Effector memory CD4-positive, alpha-beta T cell (primary cell): ENCODE measurements around the gene HYAL1.

ENCODE experiments used
- DNase-seq, 3 donors: peaks; one replicate each; pipeline ENCODE4 v3.0.0-alpha.2; 2020
- H3K27ac ChIP-seq: 2 replicates; pipeline ENCODE4 v1.7.0; 2013; ENCODE audit warnings: mild to moderate bottlenecking, low read length, moderate library complexity; ENCODE audit not compliant: insufficient read depth, poor library complexity, severe bottlenecking
- H3K27me3 ChIP-seq: replicated peaks from 2 replicates; pipeline ENCODE4 v1.7.0; 2013; ENCODE audit warnings: mild to moderate bottlenecking, low read length; ENCODE audit not compliant: insufficient read depth, control insufficient read depth, poor library complexity, severe bottlenecking
- H3K36me3 ChIP-seq: 2 replicates; pipeline ENCODE4 v1.7.0; 2013; ENCODE audit warnings: mild to moderate bottlenecking, low read length, moderate library complexity; ENCODE audit not compliant: control insufficient read depth, insufficient read depth
- H3K4me1 ChIP-seq: 2 replicates; pipeline ENCODE4 v1.7.0; 2013; ENCODE audit warnings: low read length, mild to moderate bottlenecking; ENCODE audit not compliant: control insufficient read depth, insufficient read depth, poor library complexity, severe bottlenecking
- H3K4me3 ChIP-seq: 2 replicates; pipeline ENCODE4 v1.7.0; 2013; ENCODE audit warnings: low read length, low read depth, mild to moderate bottlenecking; ENCODE audit not compliant: insufficient read depth, poor library complexity, severe bottlenecking
- H3K9me3 ChIP-seq: 2 replicates; pipeline ENCODE4 v1.7.0; 2013; ENCODE audit warnings: mild to moderate bottlenecking, low read length, moderate library complexity; ENCODE audit not compliant: control insufficient read depth

HYAL1 gene

DNA sequence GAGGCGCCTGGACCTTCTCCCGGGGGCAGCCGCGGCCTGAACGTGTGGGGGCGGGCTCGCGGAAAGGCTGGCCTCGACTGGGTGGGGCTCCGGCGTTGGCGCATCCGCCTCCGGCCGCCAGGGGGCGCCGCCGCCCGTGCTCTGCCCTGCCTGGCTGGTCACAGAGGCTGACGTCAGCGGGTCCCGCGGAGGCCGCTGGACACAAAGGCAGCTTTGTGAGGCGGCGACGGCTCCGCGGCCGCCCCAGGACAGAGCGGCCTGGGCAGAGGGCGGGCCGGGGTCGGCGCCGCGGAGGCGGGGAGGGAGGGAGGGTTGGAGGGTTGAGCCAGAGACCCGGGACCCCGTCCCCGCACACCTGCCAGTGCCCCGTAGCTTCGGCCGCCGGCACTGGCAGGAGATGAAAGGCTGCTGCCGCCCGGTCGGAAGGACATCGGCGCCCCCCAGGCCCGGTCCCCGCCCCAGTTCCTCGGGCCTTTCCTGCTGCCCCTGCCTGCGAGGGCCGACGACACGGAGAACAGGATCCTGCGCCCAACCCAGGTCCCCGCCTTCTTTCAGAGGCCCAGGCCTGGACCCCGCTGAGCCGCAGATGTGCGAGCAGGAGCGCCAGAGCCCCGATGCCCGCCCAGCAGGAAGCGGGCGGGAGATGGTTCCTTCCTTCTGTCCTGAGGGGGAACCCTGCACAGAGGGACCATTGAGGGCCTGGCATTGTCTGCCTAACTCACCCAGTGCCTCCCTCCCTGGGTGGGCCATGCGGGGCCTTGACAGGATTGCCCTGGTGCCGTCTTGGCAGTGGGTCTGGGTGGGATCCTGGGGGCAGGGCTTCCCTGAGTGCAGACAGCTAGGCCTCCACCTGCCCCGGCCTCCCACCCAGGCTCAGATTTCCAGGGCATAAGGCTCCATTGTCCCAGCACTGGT lies 43.1 kb downstream of the HYAL1 start:
- Histone ChIP-seq H3K36me3 (peaks cover 33% of the 10 kb centered on the region), H3K27me3 (no peaks in the 10 kb centered on the region)
- DNase-seq = peak; percentile 70 to 80 (median 72)

GRCh38 chr3:50259432-50260026 lies 43.8 kb downstream of the HYAL1 start:
- Histone ChIP-seq H3K36me3 (peaks cover 41% of the 10 kb centered on the region), H3K9me3 (no peaks in the 10 kb centered on the region), H3K4me1 (peaks cover 7% of the 10 kb centered on the region), H3K27me3 (no peaks in the 10 kb centered on the region), H3K27ac (peak overlapping the region; percentile 57), H3K4me3 (peak overlapping the region; percentile 54)
- no peak for DNase-seq

More for the DNA sequence above, 43.1 kb downstream of the HYAL1 start:
- Histone ChIP-seq H3K27ac (peak overlapping the region; percentile 57), H3K4me3 (peak overlapping the region; percentile 54), H3K4me1 (peaks cover 7% of the 10 kb centered on the region), H3K9me3 (no peaks in the 10 kb centered on the region)

DNA sequence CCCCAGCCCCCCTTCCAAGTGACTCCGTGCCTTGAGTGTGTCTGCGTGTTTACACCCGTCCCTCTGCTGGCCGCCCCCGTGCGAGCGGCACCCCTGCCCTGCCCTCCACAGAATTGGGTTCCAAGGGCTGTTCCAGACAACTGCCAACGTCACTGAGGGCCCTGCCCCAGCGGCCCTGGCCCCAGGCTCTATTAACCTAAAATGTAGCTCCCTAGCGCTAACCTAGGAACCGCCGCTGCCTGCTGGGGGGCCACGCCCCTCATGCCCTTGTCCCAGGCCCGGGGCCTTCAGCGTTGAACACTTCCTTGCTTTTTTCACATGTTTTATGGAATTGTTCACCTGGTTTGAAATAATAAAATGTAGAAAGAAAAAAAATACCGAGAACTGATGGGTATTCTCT lies 44.4 kb downstream of the HYAL1 start:
- Histone ChIP-seq H3K4me1 (peaks cover 7% of the 10 kb centered on the region), H3K27ac (no peak overlapping the region), H3K36me3 (peaks cover 46% of the 10 kb centered on the region), H3K9me3 (no peaks in the 10 kb centered on the region), H3K4me3 (no peak overlapping the region), H3K27me3 (no peaks in the 10 kb centered on the region)
- no peak for DNase-seq

GRCh38 chr3:50258029-50258680 lies 45.2 kb downstream of the HYAL1 start:
- no peak overlapping the region for H3K4me3 ChIP-seq
- peaks cover 7% of the 10 kb centered on the region for H3K4me1 ChIP-seq
- DNase-seq = no peak
- no peak overlapping the region for H3K27ac ChIP-seq
- H3K9me3 ChIP-seq = no peaks in the 10 kb centered on the region
- H3K27me3 ChIP-seq = no peaks in the 10 kb centered on the region
- peaks cover 54% of the 10 kb centered on the region for H3K36me3 ChIP-seq

- Histone ChIP-seq H3K9me3 (no peaks in the 10 kb centered on the region), H3K27ac (no peak overlapping the region), H3K4me1 (peaks cover 7% of the 10 kb centered on the region), H3K27me3 (no peaks in the 10 kb centered on the region), H3K36me3 (peaks cover 64% of the 10 kb centered on the region), H3K4me3 (no peak overlapping the region)
- DNase-seq = no peak
Measured at GRCh38 chr3:50256978-50257890, 46.1 kb downstream of the HYAL1 start.

DNA sequence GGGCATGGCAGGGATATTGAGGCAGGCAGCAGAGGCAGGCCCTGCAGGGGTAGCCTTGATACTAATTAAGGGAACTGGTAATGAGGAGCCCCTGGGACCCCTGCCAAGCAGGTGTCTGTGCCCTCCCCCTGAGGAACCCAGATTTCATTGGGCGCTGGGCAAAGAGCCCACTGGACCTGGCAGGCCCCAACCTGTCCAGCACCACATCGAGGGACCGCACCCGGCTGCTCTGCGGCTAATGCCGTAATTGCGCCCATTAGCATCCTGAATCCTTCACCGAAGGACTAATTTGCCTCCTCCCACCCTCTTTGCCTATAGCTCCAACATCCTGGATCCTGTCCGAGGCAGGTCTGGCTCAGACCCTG lies 48.1 kb downstream of the HYAL1 start:
- Histone ChIP-seq H3K9me3 (no peaks in the 10 kb centered on the region), H3K27ac (peak overlapping the region; percentile 2), H3K27me3 (no peaks in the 10 kb centered on the region), H3K4me1 (peaks cover 3% of the 10 kb centered on the region), H3K36me3 (peaks cover 77% of the 10 kb centered on the region), H3K4me3 (no peak overlapping the region)
- no peak for DNase-seq

DNA sequence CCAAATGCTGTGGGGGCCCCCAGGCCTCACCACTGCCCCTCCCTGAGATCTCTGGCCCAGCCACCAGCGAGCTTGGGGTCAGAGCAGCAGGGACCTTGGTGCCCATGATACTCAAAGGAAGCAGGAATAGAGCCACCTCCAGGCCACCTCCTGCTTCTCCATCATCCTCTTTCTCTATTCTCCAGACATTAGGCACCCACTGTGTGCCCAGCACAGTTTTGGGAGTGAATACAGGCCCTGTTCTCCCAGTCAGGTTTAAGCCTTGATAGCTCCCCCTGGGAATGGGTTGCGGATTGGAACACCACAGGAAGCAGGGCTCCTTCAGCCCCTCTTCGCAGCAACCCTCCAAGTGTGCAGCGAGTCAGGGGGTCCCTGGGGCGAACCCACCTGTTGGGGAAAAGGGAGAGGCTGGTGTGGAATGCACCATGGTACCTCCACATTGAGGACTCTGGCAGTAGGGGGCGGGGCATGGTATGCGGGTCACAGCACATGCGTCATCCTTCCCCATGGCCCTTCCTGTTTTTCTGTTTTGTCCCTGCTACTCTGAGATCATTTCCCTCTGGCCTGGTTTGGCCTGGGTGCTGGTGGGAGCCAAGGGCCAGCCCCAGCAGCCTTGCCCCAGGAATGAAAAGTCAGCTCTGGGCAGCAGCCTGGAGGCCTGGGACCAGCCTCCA lies 48.7 kb downstream of the HYAL1 start:
- Histone ChIP-seq H3K36me3 (peaks cover 77% of the 10 kb centered on the region), H3K4me3 (no peak overlapping the region), H3K27me3 (no peaks in the 10 kb centered on the region), H3K4me1 (no peaks in the 10 kb centered on the region), H3K9me3 (no peaks in the 10 kb centered on the region), H3K27ac (peak overlapping the region; percentile 2)
- no peak for DNase-seq

DNA sequence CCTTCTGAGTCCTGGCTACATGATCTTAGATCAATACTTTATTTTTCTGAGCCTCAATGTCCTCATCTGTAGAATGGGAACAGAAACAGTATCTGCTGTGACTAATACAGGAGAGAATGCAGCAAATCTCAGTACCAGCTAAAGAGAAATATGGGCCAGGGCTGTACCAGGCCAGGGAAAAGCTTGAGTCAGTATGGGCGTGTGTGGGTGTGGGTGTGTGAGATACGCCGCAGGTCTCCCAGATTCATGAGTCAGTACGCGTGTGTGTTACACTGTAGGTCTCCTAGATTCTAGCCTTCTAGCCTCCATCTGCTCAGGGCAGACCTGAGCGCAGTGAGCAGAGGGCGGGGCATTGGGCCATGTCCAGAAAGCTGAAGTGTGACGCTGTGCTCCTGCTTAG lies 52.2 kb downstream of the HYAL1 start:
- no peak overlapping the region for H3K27ac ChIP-seq
- peaks cover 19% of the 10 kb centered on the region for H3K4me1 ChIP-seq
- peaks cover 68% of the 10 kb centered on the region for H3K36me3 ChIP-seq
- no peaks in the 10 kb centered on the region for H3K27me3 ChIP-seq
- no peak for DNase-seq
- no peak overlapping the region for H3K4me3 ChIP-seq
- H3K9me3 ChIP-seq = no peaks in the 10 kb centered on the region

- Histone ChIP-seq H3K27me3 (no peaks in the 10 kb centered on the region), H3K9me3 (no peaks in the 10 kb centered on the region), H3K36me3 (peaks cover 64% of the 10 kb centered on the region), H3K4me3 (no peak overlapping the region), H3K27ac (no peak overlapping the region), H3K4me1 (peaks cover 27% of the 10 kb centered on the region)
- DNase-seq = no peak
Measured at GRCh38 chr3:50250514-50250913, 52.9 kb downstream of the HYAL1 start.
